Omental fat pad (tissue), 4 donors: ENCODE measurements around the gene NSRP1. TPM values are rescaled to one million over a fixed set of nuclear protein-coding genes. Genes with fewer than 3 reads are reported as not detected.

ENCODE experiments used
- ATAC-seq: fragments of 150-250 bp; one replicate; pipeline ENCODE4 v1.9.1; 2016; ENCODE audit warnings: mild to moderate bottlenecking, moderate library complexity; ENCODE audit not compliant: low FRiP score
- DNase-seq: peaks from one replicate; pipeline ENCODE4 v3.0.0-alpha.2; 2019; ENCODE audit warnings: low spot score
- CTCF ChIP-seq, 3 donors: fragments of 450-650 bp; IDR thresholded peaks; one replicate each; pipeline ENCODE4 v1.5.1; 2016 to 2017; ENCODE audit warnings: antibody characterized with exemption in 3 of 3, mild to moderate bottlenecking in 3 of 3, moderate library complexity in 2 of 3
- total RNA-seq, 4 donors: library from RNA; depleted of rRNA; stranded (reverse); fragments of >200 nt; gene quantifications; one replicate each; pipeline ENCODE4 v1.1.0, GENCODE V29; 2016

Gene NSRP1
- total RNA-seq, 4 donors from 2014 or later = 17.4 to 35.2 (median 25.1) TPM

GRCh38 chr17:30148376-30148775 lies 31.8 kb downstream of the NSRP1 start:
- no peak for TF ChIP-seq CTCF (IDR thresholded peaks at IDR 0.05)
- ATAC-seq = no peak
- DNase-seq = no peak

- DNase-seq = no peak
Measured at GRCh38 chr17:30151471-30151870, 34.9 kb downstream of the NSRP1 start.

GRCh38 chr17:30153463-30153862 lies 36.8 kb downstream of the NSRP1 start:
- ATAC-seq = no peak
- TF ChIP-seq CTCF (IDR thresholded peaks at IDR 0.05) = no peak
- DNase-seq = no peak

More at GRCh38 chr17:30151471-30151870, 34.9 kb downstream of the NSRP1 start:
- no peak for ATAC-seq
- TF ChIP-seq CTCF (IDR thresholded peaks at IDR 0.05) = no peak

- DNase-seq (no peak), ATAC-seq (no peak)
- no peak for TF ChIP-seq CTCF (IDR thresholded peaks at IDR 0.05)
Measured at GRCh38 chr17:30155389-30155788, 38.8 kb downstream of the NSRP1 start.

- DNase-seq (no peak), ATAC-seq (no peak)
- no peak for TF ChIP-seq CTCF (IDR thresholded peaks at IDR 0.05)
Measured at GRCh38 chr17:30158896-30159625, 42.4 kb downstream of the NSRP1 start.

GRCh38 chr17:30160419-30161172 lies 44.0 kb downstream of the NSRP1 start:
- DNase-seq (no peak), ATAC-seq (no peak)
- TF ChIP-seq CTCF (IDR thresholded peaks at IDR 0.05) = no peak
